ENCODE data around the gene TOMT. TPM values are rescaled to one million over a fixed set of nuclear protein-coding genes. Genes with fewer than 3 reads are reported as not detected.

The TOMT gene
- total RNA-seq, 2 donors from 2014 or later = not detected

DNA sequence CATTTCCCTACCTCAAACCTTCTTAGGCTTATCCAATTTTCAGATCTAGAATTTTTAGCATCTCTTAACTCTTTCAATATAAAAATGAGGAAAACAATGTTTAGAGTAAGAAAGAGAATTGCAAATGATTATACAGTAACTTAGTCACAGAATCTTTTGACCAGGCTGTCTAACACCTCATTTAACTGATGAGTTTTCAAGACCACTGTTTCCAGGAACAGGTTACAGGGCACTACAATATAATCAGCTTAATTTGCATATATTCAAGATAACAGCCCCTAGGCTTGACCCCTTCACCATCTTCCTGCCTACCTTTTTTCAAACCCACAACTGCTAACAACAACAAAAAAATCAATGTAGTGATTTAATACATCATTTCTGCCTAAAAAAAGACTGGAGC is 38.0 kb upstream of the TOMT start:
- Histone ChIP-seq H3K27ac (peak overlapping the region; percentile 69 to 70), H3K4me3 (no peak overlapping the region), H3K9me3 (no peaks in the 10 kb centered on the region), H3K27me3 (replicated peaks; ENCODE audit: insufficient read depth) (no peaks in the 10 kb centered on the region), H3K36me3 (no peaks in the 10 kb centered on the region), H3K4me1 (replicated peaks) (peaks cover 32% of the 10 kb centered on the region)
- intact Hi-C loops (cut with DNase I) = no loop called here
- no peak for DNase-seq (ENCODE audit: low spot score)
- TF ChIP-seq POLR2A (IDR thresholded peaks at IDR 0.05) (no peak), POLR2AphosphoS5 (IDR thresholded peaks at IDR 0.05) (no peak)
- TF ChIP-seq, protein P1, sequence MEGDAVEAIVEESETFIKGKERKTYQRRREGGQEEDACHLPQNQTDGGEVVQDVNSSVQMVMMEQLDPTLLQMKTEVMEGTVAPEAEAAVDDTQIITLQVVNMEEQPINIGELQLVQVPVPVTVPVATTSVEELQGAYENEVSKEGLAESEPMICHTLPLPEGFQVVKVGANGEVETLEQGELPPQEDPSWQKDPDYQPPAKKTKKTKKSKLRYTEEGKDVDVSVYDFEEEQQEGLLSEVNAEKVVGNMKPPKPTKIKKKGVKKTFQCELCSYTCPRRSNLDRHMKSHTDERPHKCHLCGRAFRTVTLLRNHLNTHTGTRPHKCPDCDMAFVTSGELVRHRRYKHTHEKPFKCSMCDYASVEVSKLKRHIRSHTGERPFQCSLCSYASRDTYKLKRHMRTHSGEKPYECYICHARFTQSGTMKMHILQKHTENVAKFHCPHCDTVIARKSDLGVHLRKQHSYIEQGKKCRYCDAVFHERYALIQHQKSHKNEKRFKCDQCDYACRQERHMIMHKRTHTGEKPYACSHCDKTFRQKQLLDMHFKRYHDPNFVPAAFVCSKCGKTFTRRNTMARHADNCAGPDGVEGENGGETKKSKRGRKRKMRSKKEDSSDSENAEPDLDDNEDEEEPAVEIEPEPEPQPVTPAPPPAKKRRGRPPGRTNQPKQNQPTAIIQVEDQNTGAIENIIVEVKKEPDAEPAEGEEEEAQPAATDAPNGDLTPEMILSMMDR (IDR thresholded peaks at IDR 0.05) = no peak

DNA sequence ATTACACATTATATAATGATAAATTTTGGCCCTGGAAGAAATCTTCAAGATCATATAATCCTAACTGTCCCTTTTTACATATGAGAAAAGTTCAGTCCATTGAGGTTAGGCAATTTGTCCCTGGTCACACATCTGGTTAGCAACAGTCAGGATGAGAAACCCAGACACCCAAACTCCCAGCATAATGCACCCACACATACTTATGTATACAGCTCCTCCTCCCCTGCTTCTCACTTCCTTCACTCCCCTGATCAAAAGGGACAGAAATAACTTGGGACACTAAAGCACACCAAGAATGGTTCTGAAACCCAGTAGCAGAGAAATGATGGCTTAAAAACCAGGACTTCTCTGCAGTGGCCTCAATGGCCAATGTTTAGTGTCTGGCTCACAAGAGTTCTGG is 36.5 kb upstream of the TOMT start:
- no peaks in the 10 kb centered on the region for H3K36me3 ChIP-seq
- no peak overlapping the region for H3K4me3 ChIP-seq
- DNase-seq (ENCODE audit: low spot score) = no peak
- intact Hi-C loops (cut with DNase I) = no loop called here
- TF ChIP-seq, protein P1 (IDR thresholded peaks at IDR 0.05) = no peak
- TF ChIP-seq POLR2A (IDR thresholded peaks at IDR 0.05) (no peak), POLR2AphosphoS5 (IDR thresholded peaks at IDR 0.05) (no peak)
- peak overlapping the region; percentile 69 to 70 for H3K27ac ChIP-seq
- H3K9me3 ChIP-seq = no peaks in the 10 kb centered on the region
- peaks cover 32% of the 10 kb centered on the region for H3K4me1 ChIP-seq (replicated peaks)
- H3K27me3 ChIP-seq (replicated peaks; ENCODE audit: insufficient read depth) = no peaks in the 10 kb centered on the region

DNA sequence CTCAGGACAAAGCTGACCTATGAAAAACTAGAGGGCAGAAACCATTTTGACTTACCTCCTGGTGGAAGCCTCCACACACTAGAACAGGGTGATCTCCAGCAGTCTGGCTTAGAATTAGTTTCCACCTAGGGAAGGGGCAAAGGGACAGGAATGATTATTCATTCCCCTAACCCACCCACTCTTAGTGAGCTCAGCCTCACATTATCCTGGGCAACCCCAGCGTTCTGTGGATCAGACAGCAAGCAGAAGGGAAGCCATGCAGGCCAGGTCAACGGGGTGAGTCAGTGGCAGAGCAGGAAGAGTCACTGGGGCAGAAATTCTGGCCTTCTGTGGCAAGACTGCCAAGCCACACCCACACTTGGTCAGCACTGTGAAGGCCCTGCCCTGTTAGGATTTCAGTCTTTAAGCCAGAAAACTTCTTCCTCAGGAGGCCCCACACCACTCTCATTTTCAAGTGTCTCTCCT is 35.9 kb upstream of the TOMT start:
- peak overlapping the region; percentile 69 to 70 for H3K27ac ChIP-seq
- H3K4me1 ChIP-seq (replicated peaks) = peaks cover 32% of the 10 kb centered on the region
- no peaks in the 10 kb centered on the region for H3K36me3 ChIP-seq
- no peaks in the 10 kb centered on the region for H3K9me3 ChIP-seq
- WGBS = 27% methylated on average over 2 of the region's 2 CpGs
- no peak overlapping the region for H3K4me3 ChIP-seq
- TF ChIP-seq POLR2A (IDR thresholded peaks at IDR 0.05) = peak; percentile 48
- peak; percentile 52 for TF ChIP-seq POLR2AphosphoS5 (IDR thresholded peaks at IDR 0.05)
- TF ChIP-seq, protein P1 (IDR thresholded peaks at IDR 0.05) = no peak
- intact Hi-C loops (cut with DNase I) = no loop called here
- H3K27me3 ChIP-seq (replicated peaks; ENCODE audit: insufficient read depth) = no peaks in the 10 kb centered on the region
- DNase-seq (ENCODE audit: low spot score) = peak; percentile 54

DNA sequence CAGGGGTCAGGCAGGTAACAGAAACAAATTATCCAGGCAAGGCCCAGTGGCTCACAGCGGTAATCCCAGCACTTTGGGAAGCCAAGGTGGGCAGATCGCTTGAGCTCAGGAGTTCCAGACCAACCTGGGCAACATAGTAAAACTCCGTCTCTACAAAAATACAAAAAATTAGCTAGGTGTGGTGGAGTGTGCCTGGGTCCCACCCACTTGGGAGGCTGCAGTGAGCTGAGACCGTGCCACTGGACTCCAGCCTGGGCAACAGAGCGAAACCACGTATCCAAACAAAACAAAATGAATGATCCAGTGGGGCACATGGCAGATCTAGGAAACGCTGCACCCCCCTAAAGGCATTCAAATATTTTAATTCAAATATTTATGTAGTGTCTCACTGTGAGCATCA is 35.2 kb upstream of the TOMT start:
- 91% methylated on average over 7 of the region's 7 CpGs for WGBS
- no peaks in the 10 kb centered on the region for H3K9me3 ChIP-seq
- DNase-seq (ENCODE audit: low spot score) = no peak
- no peaks in the 10 kb centered on the region for H3K36me3 ChIP-seq
- H3K4me1 ChIP-seq (replicated peaks) = peaks cover 32% of the 10 kb centered on the region
- intact Hi-C loops (cut with DNase I) = no loop called here
- no peaks in the 10 kb centered on the region for H3K27me3 ChIP-seq (replicated peaks; ENCODE audit: insufficient read depth)
- peak overlapping the region; percentile 69 to 70 for H3K27ac ChIP-seq
- TF ChIP-seq POLR2AphosphoS5 (IDR thresholded peaks at IDR 0.05) (no peak), POLR2A (IDR thresholded peaks at IDR 0.05) (no peak)
- TF ChIP-seq, protein P1 (IDR thresholded peaks at IDR 0.05) = no peak
- H3K4me3 ChIP-seq = no peak overlapping the region

GRCh38 chr11:72072348-72072747 is 33.4 kb upstream of the TOMT start:
- intact Hi-C loops (cut with DNase I) = no loop called here
- no peak for TF ChIP-seq POLR2A (IDR thresholded peaks at IDR 0.05)
- TF ChIP-seq POLR2AphosphoS5 (IDR thresholded peaks at IDR 0.05) = peak; percentile 80
- TF ChIP-seq, protein P1 (IDR thresholded peaks at IDR 0.05) = no peak
- peak overlapping the region; percentile 34 to 50 for H3K27ac ChIP-seq
- H3K27me3 ChIP-seq (replicated peaks; ENCODE audit: insufficient read depth) = no peaks in the 10 kb centered on the region
- 49% methylated on average over 3 of the region's 3 CpGs for WGBS
- no peaks in the 10 kb centered on the region for H3K36me3 ChIP-seq
- no peak overlapping the region for H3K4me3 ChIP-seq
- no peaks in the 10 kb centered on the region for H3K9me3 ChIP-seq
- H3K4me1 ChIP-seq (replicated peaks) = peaks cover 22% of the 10 kb centered on the region
- peak; percentile 43 for DNase-seq (ENCODE audit: low spot score)
